NCI-H187 treated with DMSO at 0.1 percent for 48 hours (cell line): ENCODE results near the gene DCC.

Experiments used
- DNase-seq: peaks from one replicate; lab custom pipeline; 2025; lab: John Stamatoyannopoulos, UW

DCC gene

DNA sequence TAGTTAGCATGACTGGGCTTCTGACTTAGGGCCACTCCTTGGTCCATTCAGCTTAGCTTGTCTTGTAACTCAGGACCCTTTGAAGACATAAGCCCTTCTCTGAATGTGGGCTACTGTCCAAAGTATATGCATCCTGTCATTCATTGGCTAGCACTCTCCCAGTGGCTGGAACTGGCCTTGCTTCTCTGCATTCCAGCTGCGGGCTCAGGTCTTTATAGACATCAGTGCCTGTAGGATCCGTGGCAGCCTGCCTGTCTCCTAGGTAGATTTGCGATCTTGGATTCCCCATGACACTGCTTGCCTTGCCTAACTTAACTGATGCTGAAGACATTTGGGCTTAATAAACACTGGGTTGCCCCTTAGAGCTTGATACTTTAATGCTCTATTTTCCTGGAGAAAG, 170.1 kb downstream of the DCC start:
- no peak for DNase-seq

DNA sequence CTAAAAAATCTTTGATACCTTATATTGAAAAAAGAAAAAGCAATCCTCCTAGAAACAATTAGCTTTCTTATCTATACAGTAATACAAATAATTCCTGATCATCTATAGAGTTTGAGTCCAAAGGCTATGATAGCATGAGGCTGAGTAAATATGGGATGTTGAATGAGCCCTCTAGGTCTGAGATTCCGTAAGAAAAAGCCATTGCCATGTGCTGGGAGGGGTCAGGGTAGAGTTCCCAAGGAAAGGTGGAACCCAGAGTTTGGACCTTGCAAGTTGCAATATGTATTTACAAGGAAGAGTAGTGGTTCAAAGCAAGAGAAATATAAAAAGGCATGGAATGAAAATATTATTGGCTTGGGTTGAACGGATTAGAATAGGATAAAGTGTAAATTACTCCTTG, 178.1 kb downstream of the DCC start:
- no peak for DNase-seq

DNA sequence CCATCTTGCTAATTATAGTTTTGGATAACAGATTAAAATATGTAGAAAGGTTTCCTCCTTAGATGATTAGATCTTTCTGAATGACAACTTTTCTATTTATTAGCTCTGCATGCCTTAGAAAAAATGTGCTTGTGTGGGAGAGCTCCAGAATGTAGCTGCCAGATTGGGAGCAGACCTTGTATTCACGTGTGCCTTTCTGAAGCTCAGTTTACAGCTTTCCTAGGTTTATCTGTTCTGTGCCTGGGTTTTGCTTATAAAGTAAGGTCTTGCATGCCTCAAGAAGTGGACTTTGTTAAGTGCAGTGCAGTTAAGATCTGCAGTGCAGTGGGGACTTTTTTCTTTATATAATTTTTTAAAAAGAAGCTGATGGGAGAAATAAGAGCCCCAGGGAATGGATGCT, 179.0 kb downstream of the DCC start:
- no peak for DNase-seq

DNA sequence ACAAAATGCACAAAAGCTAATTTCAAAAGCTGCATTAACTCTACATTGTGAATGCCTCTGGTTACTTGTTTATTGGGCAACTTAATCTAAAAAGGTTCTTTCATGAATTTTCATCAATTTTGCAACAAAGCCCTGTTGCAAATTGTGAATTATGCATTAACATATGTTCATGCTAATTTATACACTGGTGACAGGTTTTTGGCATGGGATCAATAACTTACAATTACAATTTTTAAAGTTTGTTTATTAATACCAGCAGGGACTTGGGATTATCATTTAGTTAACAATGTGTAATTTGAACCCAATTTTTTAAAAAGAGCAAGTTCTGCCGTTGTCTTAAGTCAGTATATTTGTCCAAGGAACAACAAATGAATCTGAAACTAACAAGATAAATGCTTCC, 183.6 kb downstream of the DCC start:
- DNase-seq: no peak

DNA sequence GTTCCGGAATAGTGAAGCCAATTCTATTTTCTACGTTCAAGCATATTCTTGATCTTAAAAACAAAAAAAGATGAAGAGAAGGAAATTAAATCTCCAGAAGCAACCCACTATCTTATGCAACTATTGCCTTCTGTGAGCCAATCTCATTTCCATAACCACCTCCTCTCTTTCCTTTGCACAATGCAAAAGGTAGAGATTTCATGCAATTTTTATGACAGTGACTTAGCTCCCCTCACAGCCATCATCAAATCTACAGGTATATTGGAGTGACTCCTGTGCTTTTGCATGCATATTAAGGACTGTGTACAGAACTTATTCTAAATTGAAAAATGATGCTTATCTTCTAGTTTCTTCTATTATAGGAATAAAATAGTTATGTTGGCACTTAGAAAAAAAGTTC, 191.8 kb downstream of the DCC start:
- no peak for DNase-seq

DNA sequence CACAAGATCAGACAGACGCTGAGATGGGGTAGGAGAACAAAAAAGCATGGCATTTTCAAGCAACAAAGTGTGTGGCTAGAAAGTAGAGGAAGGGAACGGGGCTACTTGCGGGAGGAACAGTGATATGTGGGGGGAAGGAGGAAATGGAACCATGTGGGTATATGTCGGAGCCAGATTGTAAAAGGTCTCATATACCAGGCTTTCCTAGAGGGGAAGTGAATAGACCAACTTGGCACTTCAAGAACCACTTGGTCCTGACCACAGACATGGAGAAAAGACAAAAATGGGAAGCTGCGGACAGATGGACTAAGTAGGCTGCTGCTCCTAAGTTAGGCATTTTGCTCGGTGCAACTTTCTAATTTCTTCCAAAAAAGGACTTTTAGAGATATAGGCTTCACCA, 196.0 kb downstream of the DCC start:
- DNase-seq: no peak

DNA sequence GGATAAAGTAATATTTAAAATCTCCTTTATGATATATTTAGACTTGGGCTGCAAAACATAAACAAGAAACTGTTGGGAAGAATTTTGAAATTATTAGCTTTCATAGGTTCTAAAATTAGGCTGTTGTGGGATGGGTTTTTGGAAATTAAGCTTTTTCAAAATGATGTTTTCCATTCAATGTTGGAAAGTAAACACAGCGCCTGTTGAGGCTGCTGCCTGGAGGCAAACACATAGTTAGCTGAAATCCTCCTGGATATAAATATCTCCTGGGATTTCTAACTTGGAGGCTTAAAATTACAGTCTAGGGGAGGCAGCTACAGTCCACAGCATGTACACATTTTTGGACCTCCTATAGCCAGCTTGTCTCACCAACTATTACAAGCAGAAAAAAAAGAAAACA, 197.3 kb downstream of the DCC start:
- no peak for DNase-seq

DNA sequence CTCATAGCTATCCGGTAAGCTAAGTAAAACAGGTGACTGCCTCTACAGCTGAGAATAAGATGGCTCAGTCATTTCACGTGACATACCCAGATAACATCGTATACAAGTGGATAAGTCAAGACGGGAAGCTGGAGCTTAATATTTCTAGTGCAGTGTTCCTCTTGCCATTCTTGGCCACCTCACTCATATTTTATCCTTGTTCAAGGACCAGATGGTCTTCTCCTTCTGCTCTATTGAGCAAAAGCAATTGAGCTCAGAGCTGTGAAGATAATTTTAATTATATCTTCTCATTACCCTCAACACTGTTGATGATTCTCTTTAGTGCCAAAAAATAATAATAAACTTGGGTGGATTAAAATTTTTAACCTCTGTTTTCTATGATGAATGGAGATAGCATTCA, 201.1 kb downstream of the DCC start:
- no peak for DNase-seq

DNA sequence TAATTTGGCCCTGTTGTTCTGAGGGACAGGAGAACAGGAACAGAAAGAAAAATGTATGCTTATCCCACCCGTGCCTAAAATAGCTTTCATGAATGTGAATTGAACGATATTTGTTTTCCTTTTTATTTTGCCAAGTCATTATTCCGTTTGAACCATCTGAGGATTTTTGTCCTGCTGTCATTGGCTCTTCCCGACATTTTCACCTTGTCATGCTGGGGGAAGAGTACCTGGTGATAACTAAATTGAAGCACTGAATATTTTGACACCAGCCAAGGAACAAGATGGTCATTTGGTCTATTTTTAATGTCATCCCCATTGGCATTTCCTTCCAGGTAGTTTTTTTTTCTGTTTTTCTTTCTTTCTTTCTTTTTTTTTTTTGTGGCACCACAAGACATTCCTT, 204.1 kb downstream of the DCC start:
- no peak for DNase-seq

DNA sequence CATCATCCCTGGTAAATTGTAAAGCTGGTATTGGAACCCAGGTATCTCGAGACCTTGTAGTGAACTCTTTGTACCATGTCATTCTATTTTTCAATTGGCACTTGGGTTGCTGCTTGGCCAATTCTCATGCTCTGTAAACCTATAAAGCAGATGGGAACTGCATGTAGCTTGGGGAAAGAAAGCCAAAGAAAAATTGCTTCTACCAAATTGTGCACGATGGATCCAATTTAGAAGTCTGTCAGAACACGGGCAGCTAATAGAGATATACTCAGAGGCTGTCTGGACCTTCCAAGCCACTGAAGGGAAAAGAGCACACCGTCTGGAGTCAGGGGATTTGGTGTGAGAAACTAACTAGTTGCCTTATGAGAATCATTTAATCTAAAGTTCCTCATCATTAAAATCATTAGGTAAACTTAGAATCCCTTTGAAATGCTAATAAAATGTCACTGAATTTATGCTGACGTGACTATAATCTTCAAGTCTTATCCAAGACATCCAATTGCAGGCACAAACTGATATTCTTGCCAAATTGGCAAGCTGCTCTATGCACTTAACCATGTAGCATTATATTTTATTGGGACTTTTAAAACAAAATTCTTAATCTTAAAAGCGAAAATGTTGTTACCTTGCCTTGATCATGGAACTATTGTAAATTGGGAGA, 206.8 kb downstream of the DCC start:
- DNase-seq: no peak

DNA sequence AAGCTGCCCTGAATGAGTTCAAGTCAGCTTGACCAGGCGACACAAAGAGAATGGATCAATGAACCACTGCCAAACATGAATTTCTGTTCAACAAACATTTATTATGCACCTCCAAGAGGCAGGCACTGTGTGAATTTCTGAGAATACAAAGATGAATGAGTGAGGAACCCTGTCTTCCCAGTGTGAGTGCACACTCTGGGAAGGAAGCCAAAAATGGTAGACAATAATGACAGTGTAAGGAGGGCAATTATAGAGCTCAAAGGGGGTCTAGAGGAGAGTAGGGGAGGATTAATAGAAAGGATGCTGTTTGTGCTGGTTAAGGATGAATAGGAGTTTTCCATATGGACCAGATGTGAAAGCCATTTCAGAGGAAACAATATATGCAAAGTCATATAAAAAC, 213.4 kb downstream of the DCC start:
- DNase-seq: no peak

DNA sequence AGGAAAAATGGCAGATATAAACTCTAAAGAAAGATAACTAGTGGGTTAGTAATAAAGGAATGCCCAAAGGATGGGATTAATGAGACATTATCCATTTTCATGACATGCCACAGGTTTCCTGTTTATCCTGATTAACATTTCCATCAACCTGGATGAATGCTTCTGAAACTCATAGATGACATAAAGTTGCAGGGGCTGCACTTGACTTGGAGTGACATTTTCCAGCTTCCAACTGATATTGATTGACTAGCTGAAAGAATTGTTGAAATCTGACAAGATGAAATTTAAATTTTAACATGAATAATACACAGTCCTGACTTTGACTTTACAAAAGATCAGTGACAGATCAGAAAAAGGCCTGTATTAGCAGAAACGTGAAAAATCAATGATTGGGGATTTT, 214.2 kb downstream of the DCC start:
- DNase-seq: no peak

DNA sequence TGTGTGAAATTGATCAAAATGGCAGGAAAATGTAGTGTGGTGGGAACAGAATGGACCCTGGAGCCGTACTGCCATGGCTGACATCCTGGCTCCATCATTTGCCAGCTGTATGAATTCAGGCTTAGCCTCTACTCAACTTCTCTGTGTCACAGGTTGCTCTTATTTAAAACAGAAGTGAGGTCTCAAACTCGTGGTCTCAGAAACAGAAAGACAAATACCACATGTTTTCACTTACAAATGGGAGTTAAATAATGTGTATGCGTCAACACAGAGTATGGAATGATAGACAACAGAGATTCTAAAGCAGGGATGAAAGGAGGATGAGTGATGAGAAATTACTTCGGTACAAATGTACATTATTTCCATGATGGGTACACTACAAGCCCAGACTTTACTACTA, 227.4 kb downstream of the DCC start:
- no peak for DNase-seq

DNA sequence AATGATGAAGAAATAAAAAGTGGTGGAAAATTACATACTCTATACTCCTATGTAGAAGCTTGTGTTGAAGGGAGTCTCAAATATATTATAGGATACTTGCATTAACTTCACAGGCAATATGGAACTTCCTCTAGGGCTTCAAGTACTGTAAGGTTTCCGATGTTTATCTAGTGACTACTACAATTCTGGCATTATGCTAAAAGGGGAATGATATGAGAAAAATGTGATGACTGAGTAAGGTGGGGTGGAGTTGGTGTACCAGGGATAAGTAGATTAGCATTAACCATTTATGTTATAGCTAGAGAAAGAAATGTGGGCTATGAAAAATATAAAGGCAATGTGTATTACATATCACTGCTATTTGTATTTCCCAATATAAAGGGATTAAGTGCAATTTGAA, 229.5 kb downstream of the DCC start:
- DNase-seq: no peak

DNA sequence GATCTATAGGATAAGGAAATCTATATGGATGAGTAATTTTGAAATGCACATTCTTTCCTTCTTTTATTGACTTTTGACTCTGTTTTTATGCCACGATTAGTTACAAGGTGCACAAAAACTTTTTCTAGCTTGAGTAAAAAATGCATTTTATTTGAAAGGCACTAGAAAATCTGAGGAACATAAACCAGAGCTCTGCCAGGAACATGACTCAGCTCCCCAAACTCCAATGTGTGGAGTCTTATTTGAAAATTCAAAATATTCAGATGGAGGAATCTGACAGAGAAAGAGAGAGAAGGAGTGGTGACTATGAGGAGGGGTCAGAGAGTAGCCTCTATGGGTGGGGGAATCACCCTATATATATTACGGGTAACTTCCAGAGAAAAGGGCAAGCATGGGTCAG, 231.0 kb downstream of the DCC start:
- DNase-seq: no peak

DNA sequence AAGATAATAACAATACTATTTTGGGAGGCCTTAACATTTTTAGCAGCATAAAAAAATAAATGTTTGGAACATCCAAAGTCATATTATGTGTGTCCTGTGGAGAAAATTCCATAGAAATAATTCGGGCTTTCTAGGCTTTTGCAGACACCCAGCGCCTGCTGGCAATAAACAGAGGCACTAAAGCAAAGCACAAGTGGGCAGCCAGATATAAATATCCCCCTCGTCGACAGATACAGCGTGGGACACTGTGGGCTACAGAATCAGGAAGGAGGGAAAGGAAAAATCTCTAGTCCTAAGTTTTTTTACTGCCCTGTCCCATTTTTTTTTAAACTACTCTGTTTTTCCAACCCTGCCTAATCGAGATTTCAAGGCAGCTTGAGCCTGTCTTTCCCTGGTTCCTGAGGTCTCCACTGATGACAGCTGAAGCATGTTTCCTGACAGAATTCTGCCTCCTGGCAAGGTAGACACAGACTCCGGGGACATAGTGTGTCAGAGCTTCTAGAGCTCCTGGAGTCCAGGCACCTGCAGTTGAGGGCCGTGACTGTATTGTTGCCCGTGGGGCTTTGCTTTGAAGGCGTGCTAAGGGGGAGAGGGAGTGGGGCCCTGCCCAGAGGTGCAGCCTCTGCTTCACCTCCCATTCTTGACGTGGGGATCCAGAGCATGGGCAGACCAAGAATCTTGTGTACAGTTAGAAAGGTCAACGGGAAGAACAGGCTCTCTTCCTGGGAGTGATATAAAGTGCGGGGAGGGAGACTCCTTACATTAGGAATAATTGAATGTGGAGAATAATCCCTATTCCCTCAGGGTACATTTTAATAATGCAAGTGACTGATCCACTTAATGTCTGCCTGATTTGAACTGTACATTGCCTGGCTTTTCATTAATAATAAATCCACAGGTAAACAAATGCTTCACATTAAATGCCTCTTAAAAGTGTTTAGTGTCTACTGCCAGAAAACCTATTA, 232.3 kb downstream of the DCC start:
- no peak for DNase-seq

DNA sequence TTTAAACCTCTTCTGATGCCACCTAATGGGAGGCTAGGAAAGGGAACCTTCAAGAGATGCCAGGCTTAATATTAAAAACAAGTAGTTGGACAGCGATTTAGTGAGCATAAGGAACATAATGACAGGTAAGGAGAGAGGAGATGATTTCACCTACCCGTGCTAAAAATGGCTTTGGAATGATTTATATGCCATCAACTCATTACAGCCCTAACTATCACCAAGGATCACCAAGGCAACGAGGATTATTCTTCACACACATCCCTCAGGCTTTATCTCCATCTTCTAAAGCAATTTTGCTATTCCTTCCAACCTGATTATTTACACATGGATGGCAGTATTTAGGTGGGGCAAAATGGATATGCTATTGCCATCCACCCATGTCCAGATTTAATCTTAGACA, 237.8 kb downstream of the DCC start:
- DNase-seq: peak; percentile 26

DNA sequence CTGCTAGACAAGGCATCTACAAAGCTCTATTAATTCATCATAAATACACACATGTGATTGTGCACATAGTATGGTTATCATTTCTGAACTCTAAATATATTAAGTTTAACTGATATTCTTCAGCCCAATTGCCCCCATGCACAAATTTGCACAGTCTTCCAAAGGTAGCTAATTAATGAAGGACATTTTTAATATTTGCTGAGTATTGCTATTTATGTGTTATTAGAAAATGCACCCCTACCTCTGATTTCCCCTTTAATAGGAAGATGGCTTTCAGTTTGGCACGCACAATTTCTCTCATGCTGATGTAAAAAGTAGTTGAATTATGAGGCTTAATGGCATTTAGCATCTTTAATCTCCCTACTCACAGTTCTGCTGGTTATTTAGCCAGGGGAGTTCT, 242.1 kb downstream of the DCC start:
- DNase-seq: no peak

DNA sequence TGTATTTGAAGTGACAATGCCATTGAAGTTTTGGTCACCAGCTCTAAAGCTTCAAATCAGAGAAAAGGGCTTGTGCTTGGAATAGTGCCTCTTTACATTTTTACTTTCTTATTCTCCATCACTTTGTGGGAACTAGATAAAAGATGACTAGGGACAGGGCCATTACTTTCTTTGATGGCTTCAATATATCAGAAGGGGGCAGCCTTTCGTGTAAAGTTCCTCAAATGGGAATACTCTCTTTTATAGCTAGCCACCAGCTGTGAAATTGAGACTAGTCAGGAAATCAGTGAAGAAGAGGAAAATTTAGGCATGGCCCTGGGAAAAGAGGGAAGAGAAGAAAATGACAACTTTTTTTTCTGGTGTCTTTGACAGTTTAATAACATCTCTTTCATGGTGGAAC, 242.5 kb downstream of the DCC start:
- DNase-seq: no peak

DNA sequence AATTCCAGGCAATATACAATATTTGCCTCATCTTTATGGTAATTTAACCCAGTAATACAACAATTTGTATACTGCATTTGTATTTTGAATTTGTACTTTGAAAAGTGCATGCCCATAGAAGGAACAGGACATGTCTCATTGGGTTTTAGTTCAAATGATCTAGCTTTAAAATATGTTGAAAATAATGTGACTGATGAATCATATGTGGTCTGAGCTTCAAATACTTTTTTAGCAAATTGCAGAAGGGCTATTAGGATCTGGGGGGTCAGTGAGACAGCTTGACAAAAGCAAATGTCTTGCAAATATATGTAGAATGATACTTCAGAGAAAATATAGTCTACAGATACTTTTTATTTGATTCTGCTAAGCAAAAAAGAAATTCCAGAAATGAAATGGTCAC, 248.9 kb downstream of the DCC start:
- no peak for DNase-seq

DNA sequence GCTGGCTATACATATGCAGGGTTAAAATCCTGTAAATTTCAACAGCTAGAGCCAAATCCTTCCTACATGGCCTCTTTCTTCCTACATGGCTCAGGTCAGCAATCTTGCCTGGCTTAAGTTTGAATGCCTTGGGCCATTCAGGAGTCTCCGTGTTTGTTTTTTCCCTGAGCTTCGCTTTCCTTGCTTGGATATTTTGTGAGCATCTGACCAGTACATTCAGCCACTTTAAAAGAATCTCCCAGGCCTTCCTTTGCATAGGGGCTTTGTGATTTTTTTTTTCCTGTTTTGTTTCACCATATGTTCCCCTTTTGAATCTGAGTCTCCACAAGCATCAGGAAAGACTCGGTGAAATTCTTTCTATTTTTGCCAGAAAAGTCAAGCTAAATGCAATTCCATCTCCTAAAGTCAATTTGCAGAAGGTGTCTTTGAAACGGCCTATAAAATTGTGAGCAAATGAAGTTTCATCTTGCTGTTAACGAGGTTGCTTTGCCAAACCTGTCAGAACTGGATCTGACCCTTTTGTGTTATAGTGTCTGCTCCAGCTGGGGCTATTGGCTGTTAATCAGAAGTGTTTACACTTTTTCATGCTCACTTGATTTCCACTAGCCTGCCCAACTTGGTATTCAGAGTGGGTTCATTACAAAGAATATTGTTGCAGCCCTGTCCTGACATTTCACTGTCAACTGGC, 256.9 kb downstream of the DCC start:
- peak; percentile 71 for DNase-seq

DNA sequence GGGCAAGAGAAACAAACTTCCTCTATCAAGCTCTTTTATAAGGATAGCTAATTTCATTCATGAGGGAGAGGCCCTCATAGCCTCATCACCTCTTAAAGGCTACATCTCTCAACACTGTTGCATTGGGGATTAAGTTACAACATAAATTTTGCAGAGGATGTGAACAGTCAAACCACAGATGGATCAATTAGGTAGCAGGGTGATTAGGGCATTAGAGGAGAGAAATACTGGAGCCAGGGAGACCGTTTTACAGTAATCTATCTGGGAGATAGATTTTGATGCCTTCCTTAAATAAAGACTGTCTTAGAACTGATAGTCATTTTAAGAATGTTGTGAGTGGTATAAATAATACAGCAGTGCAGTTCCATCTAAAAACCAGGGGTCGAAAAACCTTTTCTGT, 258.9 kb downstream of the DCC start:
- DNase-seq: no peak

DNA sequence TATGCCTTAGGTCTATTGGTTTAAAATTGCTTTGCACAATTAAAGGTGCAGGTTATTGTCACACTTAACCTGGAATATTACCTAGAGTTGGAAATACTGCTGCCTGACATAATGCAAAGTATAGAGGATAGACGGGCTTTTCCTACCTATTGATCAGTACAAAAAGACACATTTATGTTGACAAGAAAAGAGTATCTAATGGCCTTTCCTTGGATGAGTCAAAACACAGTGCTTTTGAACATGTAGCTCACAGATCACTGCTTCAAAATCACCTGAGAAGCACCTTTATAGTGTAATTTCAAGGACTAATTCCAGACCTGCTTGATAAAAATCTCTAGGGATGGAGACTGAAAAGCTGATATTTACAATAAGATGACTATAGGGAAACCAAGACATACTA, 262.8 kb downstream of the DCC start:
- no peak for DNase-seq
